B cell (primary cell): Measurements from ENCODE around the gene ANKMY2.

Experiments used
- EZH2 ChIP-seq: IDR thresholded peaks from 2 replicates; pipeline ENCODE4 v1.6.1; 2012; ENCODE audit warnings: borderline replicate concordance, low read depth, mild to moderate bottlenecking, moderate library complexity, low read length; ENCODE audit not compliant: insufficient read depth, poor library complexity, severe bottlenecking
- TF ChIP-seq, protein P1 (sequence below): fragments of 200-600 bp; IDR thresholded peaks from one replicate; pipeline ENCODE4 v1.8.0; 2022; ENCODE audit warnings: antibody characterized with exemption, mild to moderate bottlenecking

DNA sequence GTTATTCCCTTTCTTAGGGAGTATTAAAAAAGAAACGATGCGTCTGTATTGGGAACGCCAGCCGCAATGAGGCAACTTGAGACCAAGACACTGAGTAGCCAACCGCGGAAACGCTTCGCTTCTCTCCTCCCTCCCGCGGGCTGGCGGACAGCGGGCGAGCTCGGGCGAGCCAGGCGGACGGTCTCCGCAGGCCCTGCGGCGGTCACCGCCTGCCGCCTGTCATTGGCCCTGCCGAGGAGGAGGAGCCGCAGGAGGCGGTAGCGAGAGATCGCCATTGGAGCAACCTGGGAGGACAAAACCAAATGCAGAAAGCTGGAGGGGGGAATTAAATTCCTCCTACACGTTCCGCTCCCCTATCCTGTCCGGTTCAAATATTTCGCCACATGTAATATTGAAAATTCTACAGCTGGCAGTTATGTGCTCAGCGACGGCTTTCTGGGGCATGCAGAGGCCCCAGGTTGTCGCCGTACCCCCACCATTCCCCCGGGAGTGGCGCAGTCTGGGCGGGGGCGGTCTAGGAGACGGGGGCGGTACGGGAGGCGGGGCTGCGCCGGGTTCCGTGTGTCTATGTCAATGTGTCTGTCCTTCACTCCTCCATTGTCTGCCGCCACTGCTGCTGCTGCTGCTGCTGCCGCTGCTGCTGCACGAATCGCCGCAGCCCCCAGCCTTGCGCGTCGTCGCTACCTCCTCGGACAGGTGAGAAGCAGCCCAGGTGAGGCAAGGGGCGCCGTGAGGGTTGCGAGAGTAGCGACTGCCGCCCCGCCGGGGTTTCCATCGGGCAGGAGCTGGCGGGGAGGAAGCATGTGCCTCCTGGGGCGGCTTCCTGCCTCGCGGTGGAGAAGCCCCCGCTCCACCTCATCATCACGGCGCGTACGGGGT is at the start of gene ANKMY2, which contains the start of gene BZW2:
- TF ChIP-seq, protein P1, sequence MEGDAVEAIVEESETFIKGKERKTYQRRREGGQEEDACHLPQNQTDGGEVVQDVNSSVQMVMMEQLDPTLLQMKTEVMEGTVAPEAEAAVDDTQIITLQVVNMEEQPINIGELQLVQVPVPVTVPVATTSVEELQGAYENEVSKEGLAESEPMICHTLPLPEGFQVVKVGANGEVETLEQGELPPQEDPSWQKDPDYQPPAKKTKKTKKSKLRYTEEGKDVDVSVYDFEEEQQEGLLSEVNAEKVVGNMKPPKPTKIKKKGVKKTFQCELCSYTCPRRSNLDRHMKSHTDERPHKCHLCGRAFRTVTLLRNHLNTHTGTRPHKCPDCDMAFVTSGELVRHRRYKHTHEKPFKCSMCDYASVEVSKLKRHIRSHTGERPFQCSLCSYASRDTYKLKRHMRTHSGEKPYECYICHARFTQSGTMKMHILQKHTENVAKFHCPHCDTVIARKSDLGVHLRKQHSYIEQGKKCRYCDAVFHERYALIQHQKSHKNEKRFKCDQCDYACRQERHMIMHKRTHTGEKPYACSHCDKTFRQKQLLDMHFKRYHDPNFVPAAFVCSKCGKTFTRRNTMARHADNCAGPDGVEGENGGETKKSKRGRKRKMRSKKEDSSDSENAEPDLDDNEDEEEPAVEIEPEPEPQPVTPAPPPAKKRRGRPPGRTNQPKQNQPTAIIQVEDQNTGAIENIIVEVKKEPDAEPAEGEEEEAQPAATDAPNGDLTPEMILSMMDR, result no peak
- no peak for TF ChIP-seq EZH2
